ENCODE results near the gene PTPRN2. TPM values are rescaled to one million over a fixed set of nuclear protein-coding genes. Genes with fewer than 3 reads are reported as not detected.
"Not testable (repeated sequence)": the region's sequence is repeated elsewhere in the genome, so short reads cannot be mapped to it uniquely, and the experiment has no call there.

Gene PTPRN2
- total RNA-seq, 8 experiments from 2014 or later, result 0.10 to 19.7 (median 10.8) TPM; not detected in 1

GRCh38 chr7:158203948-158204347 is 383.7 kb downstream of the PTPRN2 start:
- ATAC-seq (replicated peaks in 6 of 8); H3K4me3 ChIP-seq; H3K27ac ChIP-seq; H3K4me1 ChIP-seq (replicated peaks in 1 of 2); in situ Hi-C loops (cut with MboI; ENCODE audit: low pct_unique_long_range_greater_than_20kb in 2 of 9, low sequenced_read_pairs in 9 of 9, unreplicated experiment in 9 of 9): not testable (repeated sequence)
- WGBS, 10 experiments, result 5 to 100% (median 75%) methylated on average over 2 to 11 of the region's 42 CpGs; no CpG with 5 or more reads in 2 of the 10 experiments

DNA sequence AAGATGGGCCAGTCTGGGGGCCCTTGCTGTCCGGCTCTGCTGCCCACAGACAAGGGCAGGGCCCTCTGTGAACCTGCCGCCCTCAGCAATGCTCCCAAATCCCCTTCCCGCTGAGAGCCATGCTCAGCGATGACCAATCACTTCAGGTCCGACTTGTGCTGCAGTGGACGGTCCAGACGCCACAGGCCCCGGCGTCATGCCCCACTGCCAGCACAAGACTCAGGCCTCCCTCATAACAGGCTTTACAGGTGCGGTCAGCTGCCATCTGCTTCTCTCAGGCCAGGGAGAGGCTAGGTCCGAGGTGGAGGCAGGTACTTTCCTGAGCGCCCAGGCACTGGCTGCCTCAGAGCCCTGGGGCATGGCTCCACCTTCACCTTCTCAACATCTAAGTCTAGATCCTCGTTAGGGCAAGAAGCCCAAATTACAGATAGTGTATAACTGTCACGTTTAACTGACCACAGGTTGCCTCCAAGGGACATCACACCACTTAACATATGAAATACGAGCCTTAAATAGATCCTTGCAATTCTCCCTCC is 393.2 kb downstream of the PTPRN2 start:
- Histone ChIP-seq H3K27ac (no peak overlapping the region), H3K4me1 (replicated peaks in 1 of 2) (no peaks in the 10 kb centered on the region), H3K4me3 (no peak overlapping the region)
- no peak for ATAC-seq (replicated peaks in 6 of 8)
- 8 to 81% (median 24%) methylated on average over 1 to 13 of the region's 15 CpGs; no CpG with 5 or more reads in 4 of the 10 experiments for WGBS, 10 experiments
- in situ Hi-C loops (cut with MboI; ENCODE audit: low pct_unique_long_range_greater_than_20kb in 2 of 9, low sequenced_read_pairs in 9 of 9, unreplicated experiment in 9 of 9), result no loop called here

GRCh38 chr7:158193446-158193845 is 394.2 kb downstream of the PTPRN2 start:
- Histone ChIP-seq H3K27ac (no peak overlapping the region), H3K4me3 (no peak overlapping the region), H3K4me1 (replicated peaks in 1 of 2) (no peaks in the 10 kb centered on the region)
- ATAC-seq (replicated peaks in 6 of 8), result no peak
- WGBS, 10 experiments, result 74 to 95% methylated on average over 3 to 6 of the region's 14 CpGs; no CpG with 5 or more reads in 8 of the 10 experiments
- in situ Hi-C loops (cut with MboI; ENCODE audit: low pct_unique_long_range_greater_than_20kb in 2 of 9, low sequenced_read_pairs in 9 of 9, unreplicated experiment in 9 of 9), result no loop called here

DNA sequence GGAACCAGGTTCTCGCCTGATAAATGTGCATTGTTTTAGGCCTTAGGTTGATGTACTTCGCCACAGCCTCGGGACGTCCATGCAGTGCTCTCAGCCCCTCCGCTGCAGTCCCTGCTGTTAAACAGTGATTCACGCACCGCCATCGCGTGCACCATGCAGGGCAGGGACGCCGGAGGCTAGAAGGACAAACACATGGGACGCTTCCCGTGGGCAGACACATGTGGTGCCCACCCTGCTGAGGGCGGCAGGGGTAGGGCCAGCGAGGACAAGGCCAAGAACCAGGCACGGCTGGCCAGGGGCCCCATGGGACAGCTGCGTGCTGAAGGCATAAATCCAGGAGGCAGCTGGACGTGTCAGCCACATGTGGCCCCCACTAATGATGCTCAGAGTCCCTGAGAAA is 394.7 kb downstream of the PTPRN2 start:
- Histone ChIP-seq H3K4me3 (no peak overlapping the region), H3K4me1 (replicated peaks in 1 of 2) (no peaks in the 10 kb centered on the region), H3K27ac (no peak overlapping the region)
- 24 to 82% (median 45%) methylated on average over 1 to 9 of the region's 18 CpGs; no CpG with 5 or more reads in 4 of the 10 experiments for WGBS, 10 experiments
- in situ Hi-C loops (cut with MboI; ENCODE audit: low pct_unique_long_range_greater_than_20kb in 2 of 9, low sequenced_read_pairs in 9 of 9, unreplicated experiment in 9 of 9), result no loop called here
- no peak for ATAC-seq (replicated peaks in 6 of 8)

DNA sequence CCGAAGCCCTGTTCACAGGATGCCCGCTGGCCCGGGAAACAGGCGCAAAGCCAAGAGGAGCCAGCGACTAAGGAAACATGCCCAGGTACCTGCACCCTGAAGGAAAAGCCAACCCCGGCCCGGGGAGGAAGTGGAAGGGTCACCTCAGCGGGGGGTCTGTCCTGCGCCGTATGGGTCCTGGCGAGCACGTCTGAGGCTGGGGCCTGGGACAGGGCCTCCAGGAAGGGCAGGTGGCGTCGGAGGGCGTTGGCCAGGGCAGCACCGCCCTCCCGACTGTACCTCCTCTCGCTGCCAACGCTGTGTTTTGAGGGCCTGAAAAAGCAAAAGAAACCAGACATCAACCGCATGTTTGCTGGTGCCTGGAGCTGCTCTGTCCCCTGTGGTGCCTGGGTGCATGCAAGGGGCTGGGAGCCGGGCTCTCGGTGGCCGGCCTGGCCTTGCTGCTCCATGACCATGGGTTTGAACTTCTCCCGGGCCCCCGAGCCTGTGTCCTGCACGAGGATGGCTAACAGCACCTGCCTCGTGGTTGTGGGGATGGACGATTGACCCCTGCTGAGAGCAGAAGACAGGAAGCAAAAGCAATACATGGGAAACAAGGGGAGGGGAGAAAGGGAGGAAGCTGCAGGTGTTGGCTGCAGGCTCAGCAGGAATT is 395.3 kb downstream of the PTPRN2 start:
- no peak overlapping the region for H3K27ac ChIP-seq
- no peak overlapping the region for H3K4me3 ChIP-seq
- WGBS, 10 experiments, result 0 to 94% (median 65%) methylated on average over 2 to 8 of the region's 28 CpGs; no CpG with 5 or more reads in 4 of the 10 experiments
- no peaks in the 10 kb centered on the region for H3K4me1 ChIP-seq (replicated peaks in 1 of 2)
- in situ Hi-C loops (cut with MboI; ENCODE audit: low pct_unique_long_range_greater_than_20kb in 2 of 9, low sequenced_read_pairs in 9 of 9, unreplicated experiment in 9 of 9), result no loop called here
- ATAC-seq (replicated peaks in 6 of 8), result no peak

- in situ Hi-C loops (cut with MboI; ENCODE audit: low pct_unique_long_range_greater_than_20kb in 2 of 9, low sequenced_read_pairs in 9 of 9, unreplicated experiment in 9 of 9), result no loop called here
- H3K4me3 ChIP-seq, result no peak overlapping the region
- no peak for ATAC-seq (replicated peaks in 6 of 8)
- no peak overlapping the region for H3K27ac ChIP-seq
- H3K4me1 ChIP-seq (replicated peaks in 1 of 2), result peaks cover 0 to under 1% of the 10 kb centered on the region in 2 donors
- 54 to 80% (median 67%) methylated on average over 2 to 5 of the region's 8 CpGs; no CpG with 5 or more reads in 6 of the 10 experiments for WGBS, 10 experiments
These were observed 396.0 kb downstream of the PTPRN2 start for GRCh38 chr7:158191671-158192070.

DNA sequence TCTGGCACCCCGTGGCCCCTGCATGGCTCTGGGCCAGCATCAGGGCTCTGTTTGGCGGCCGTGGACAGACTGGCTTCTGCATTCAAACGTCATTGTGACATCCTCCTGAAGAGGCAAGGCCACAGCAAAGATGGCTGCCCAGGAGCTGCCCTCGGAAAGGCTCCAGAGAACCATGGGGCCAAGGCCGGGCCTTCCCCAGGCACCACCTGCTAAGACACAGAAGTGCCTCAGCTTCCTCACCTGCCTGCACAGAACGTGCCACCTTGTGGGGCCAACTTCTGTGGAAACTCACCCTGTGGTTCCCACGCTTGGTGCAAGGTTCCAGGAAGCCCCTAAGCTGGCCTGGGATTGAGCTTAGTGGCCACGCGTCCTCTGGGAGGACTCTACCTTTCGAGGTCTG is 396.9 kb downstream of the PTPRN2 start:
- no peak for ATAC-seq (replicated peaks in 6 of 8)
- Histone ChIP-seq H3K27ac (no peak overlapping the region), H3K4me1 (replicated peaks in 1 of 2) (peaks cover 0 to 3% of the 10 kb centered on the region in 2 donors), H3K4me3 (no peak overlapping the region)
- in situ Hi-C loops (cut with MboI; ENCODE audit: low pct_unique_long_range_greater_than_20kb in 2 of 9, low sequenced_read_pairs in 9 of 9, unreplicated experiment in 9 of 9), result no loop called here
- 5 to 71% (median 57%) methylated on average over 2 to 6 of the region's 11 CpGs; no CpG with 5 or more reads in 6 of the 10 experiments for WGBS, 10 experiments

GRCh38 chr7:158188676-158189075 is 398.9 kb downstream of the PTPRN2 start:
- no peak for ATAC-seq (replicated peaks in 6 of 8)
- 10 to 93% methylated on average over 2 to 5 of the region's 15 CpGs; no CpG with 5 or more reads in 8 of the 10 experiments for WGBS, 10 experiments
- in situ Hi-C loops (cut with MboI; ENCODE audit: low pct_unique_long_range_greater_than_20kb in 2 of 9, low sequenced_read_pairs in 9 of 9, unreplicated experiment in 9 of 9), result no loop called here
- Histone ChIP-seq H3K27ac (no peak overlapping the region), H3K4me3 (no peak overlapping the region), H3K4me1 (replicated peaks in 1 of 2) (peaks cover 0 to 3% of the 10 kb centered on the region in 2 donors)

- H3K4me3 ChIP-seq, result no peak overlapping the region
- peaks cover 0 to 3% of the 10 kb centered on the region in 2 donors for H3K4me1 ChIP-seq (replicated peaks in 1 of 2)
- H3K27ac ChIP-seq, result peak overlapping the region in 1 of 2 donors; percentile 14
- ATAC-seq (replicated peaks in 6 of 8), result peak in 3 of 8 experiments; percentile 18 to 72 (median 63)
- WGBS, 10 experiments, result 10 to 91% (median 63%) methylated on average over 1 to 7 of the region's 7 CpGs; no CpG with 5 or more reads in 1 of the 10 experiments
- in situ Hi-C loops (cut with MboI; ENCODE audit: low pct_unique_long_range_greater_than_20kb in 2 of 9, low sequenced_read_pairs in 9 of 9, unreplicated experiment in 9 of 9), result no loop called here
These were observed 400.0 kb downstream of the PTPRN2 start for GRCh38 chr7:158187694-158187994.

DNA sequence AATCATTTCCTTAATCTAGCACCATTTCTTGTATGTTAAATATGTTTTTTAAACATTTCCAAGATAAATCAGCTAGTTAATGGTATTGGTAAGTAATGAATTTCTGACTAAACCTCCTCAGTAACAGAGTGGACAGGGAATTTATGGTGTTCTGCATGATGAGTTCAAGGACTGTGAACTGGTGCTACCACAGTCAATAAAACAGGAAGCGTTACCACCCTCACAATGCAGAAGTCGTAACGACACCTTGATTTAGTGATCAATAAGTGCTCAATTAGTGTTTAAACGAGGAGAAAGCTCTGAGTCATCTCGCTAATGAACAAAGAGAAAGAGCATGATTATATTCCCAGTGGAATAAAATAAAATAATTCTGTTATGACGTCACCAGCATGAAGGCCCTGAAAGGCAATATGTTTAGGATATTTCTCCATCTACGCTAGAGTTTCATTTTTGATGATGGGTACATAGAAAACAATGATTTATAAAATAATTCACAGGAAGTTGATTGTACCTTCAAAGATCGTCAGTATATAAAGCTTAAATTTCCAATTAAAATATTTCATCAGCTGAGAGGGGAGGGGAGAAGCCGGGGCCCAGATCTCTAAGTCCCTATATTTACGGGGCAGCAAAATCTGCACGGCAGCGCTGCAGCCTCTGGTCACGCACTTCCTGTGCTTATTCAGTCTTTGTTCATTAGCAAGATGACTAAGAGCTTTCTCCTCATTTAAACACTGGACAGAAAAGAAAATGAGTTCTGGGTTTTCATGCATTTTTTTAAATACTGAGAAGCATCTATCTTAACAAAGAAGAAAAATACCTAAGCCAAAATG is 400.5 kb downstream of the PTPRN2 start:
- peak in 5 of 8 experiments; percentile 24 to 92 (median 88) for ATAC-seq (replicated peaks in 6 of 8)
- in situ Hi-C loops (cut with MboI; ENCODE audit: low pct_unique_long_range_greater_than_20kb in 2 of 9, low sequenced_read_pairs in 9 of 9, unreplicated experiment in 9 of 9), result no loop called here
- H3K4me1 ChIP-seq (replicated peaks in 1 of 2), result peaks cover 0 to 3% of the 10 kb centered on the region in 2 donors
- no peak overlapping the region for H3K4me3 ChIP-seq
- 17 to 71% (median 43%) methylated on average over 3 to 13 of the region's 13 CpGs for WGBS, 10 experiments
- H3K27ac ChIP-seq, result peak overlapping the region in 1 of 2 donors; percentile 14

GRCh38 chr7:158186406-158186805 is 401.2 kb downstream of the PTPRN2 start:
- H3K4me1 ChIP-seq (replicated peaks in 1 of 2), result peaks cover 0 to 3% of the 10 kb centered on the region in 2 donors
- WGBS, 10 experiments, result 67% methylated on average over 3 of the region's 12 CpGs; no CpG with 5 or more reads in 9 of the 10 experiments
- in situ Hi-C loops (cut with MboI; ENCODE audit: low pct_unique_long_range_greater_than_20kb in 2 of 9, low sequenced_read_pairs in 9 of 9, unreplicated experiment in 9 of 9), result no loop called here

DNA sequence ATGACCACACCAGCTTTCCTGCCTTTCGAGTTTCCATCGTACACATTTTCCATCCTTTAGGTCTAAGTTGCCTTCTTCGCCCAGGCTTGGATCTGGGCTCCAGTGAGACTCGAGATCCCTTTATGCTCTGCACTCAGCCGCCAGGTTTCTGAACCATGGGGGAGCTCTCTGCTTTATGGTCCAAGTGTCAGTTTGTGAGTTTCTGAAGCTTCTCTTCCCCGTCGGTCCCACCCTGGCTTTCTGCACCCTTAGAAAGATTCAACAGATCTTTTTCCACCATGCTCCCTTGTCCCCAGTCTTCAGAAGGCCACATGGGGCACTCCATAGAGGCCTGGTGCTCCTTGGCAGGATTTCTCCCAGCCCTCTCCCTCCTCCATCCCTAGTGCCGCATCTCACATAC is 402.0 kb downstream of the PTPRN2 start:
- in situ Hi-C loops (cut with MboI; ENCODE audit: low pct_unique_long_range_greater_than_20kb in 2 of 9, low sequenced_read_pairs in 9 of 9, unreplicated experiment in 9 of 9), result no loop called here
- 0 to 92% (median 68%) methylated on average over 1 to 7 of the region's 8 CpGs; no CpG with 5 or more reads in 1 of the 10 experiments for WGBS, 10 experiments
- no peak for ATAC-seq (replicated peaks in 6 of 8)
- Histone ChIP-seq H3K27ac (no peak overlapping the region), H3K4me1 (replicated peaks in 1 of 2) (peaks cover 0 to 3% of the 10 kb centered on the region in 2 donors), H3K4me3 (no peak overlapping the region)

More at GRCh38 chr7:158186406-158186805, 401.2 kb downstream of the PTPRN2 start:
- Histone ChIP-seq H3K4me3 (no peak overlapping the region), H3K27ac (no peak overlapping the region)
- ATAC-seq (replicated peaks in 6 of 8), result no peak

DNA sequence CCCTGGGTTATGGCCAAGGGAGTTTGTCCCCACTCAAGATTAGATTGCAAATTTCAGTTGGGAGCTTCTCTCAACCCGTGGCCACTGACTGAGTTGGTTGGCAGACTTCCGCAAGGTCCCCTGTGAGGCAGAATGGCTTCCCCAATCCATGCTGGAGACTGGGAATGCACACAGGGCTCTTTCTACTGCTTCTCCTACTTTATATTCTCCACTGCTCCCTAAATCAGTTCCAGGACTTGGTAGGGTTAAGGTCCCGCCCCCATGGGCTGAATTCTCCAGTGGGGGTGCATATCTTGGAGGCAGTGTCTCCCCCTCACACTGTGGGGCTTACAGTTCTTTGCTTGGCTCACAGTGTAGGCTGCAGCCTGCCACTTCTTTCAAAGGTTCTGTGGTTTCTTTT is 404.2 kb downstream of the PTPRN2 start:
- Histone ChIP-seq H3K27ac (no peak overlapping the region), H3K4me3 (no peak overlapping the region), H3K4me1 (replicated peaks in 1 of 2) (peaks cover 0 to 3% of the 10 kb centered on the region in 2 donors)
- no peak for ATAC-seq (replicated peaks in 6 of 8)
- in situ Hi-C loops (cut with MboI; ENCODE audit: low pct_unique_long_range_greater_than_20kb in 2 of 9, low sequenced_read_pairs in 9 of 9, unreplicated experiment in 9 of 9), result no loop called here
- WGBS, 10 experiments, result 14 to 60% (median 17%) methylated on average over 1 of the region's 3 CpGs; no CpG with 5 or more reads in 7 of the 10 experiments
